OCI-LY3 (cell line): ENCODE results near the gene VAV1.

ENCODE experiments used
- CTCF ChIP-seq: fragments of 200-600, 300-600 bp; sonication (generic); IDR thresholded peaks from 2 replicates; pipeline ENCODE4 v1.5.1; 2014; ENCODE audit warnings: antibody characterized with exemption, low read length, low read depth
- EZH2phosphoT487 ChIP-seq: fragments of 200-600 bp; shearing (Covaris generic); IDR thresholded peaks from 2 replicates; pipeline ENCODE4 v1.6.1; 2018; ENCODE audit warnings: antibody characterized with exemption, mixed run types, low read depth

GRCh38 chr19:6851359-6851758 lies 78.9 kb downstream of the VAV1 start:
- TF ChIP-seq CTCF (no peak), EZH2phosphoT487 (no peak)
